ENCODE results near the gene SIGLEC15. TPM values are rescaled to one million over a fixed set of nuclear protein-coding genes. Genes with fewer than 3 reads are reported as not detected.

The SIGLEC15 gene
- total and polyA plus RNA-seq, 2 donors (not counting 1 experiment from before 2014, with no cell fraction given) = not detected

DNA sequence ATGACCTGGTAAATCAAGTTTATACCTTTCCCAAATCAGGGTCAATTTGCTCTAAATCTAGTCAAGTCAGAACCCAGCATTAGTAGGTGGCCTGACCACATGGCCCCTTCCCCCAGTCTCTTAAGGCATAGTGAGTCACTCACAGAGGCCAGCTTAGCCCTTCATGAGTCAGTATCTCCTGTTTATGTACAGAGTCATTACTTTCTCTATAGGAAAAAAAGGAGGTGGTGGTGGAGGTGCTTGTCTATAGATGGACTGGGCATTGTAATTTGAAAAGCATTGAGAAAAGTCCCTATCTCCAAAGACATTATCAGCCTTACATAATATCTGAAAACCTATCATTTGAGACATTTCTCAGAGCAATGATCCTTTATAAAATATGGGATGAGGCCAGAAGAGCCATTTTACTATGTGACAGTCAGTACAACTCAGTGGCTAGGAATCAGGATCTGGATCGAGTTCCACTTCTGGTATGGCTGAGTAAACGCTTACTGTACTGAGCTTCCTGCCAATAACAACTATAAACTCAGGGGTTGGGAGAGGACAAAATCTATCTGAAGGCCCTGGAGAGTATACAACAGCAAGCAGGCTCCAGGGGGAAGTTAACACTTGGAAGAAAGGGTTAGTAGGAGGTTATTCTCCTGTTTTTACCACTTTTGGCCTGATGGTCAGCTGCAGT, 22.5 kb upstream of the SIGLEC15 start:
- WGBS (ENCODE audit: insufficient coverage) = no CpG with 5 or more reads among the region's 2 CpGs
- Histone ChIP-seq H3K9me3 (ENCODE audit: control extremely low read depth in 1 of 3, control insufficient read depth in 2 of 3, insufficient read depth in 1 of 3, low read length in 2 of 3) (peaks cover 4 to 13% (median 8%) of the 10 kb centered on the region in 3 donors), H3K4me3 (ENCODE audit: control extremely low read depth in 1 of 5, extremely low read depth in 1 of 5, insufficient read depth in 1 of 5, low read depth in 2 of 5, low read length in 4 of 5) (no peak overlapping the region), H4K20me1 (ENCODE audit: control insufficient read depth, insufficient read depth, low read length, poor library complexity, severe bottlenecking) (no peaks in the 10 kb centered on the region), H3K9ac (ENCODE audit: low read length) (no peak overlapping the region), H3K79me2 (ENCODE audit: control insufficient read depth, insufficient read depth, low read length) (no peaks in the 10 kb centered on the region), H3K4me1 (ENCODE audit: control insufficient read depth in 2 of 2, insufficient read depth in 2 of 2, low read length in 2 of 2) (no peaks in the 10 kb centered on the region), H3K4me2 (replicated peaks; ENCODE audit: low read depth, low read length, poor library complexity, severe bottlenecking) (no peak overlapping the region), H3K36me3 (replicated peaks in 1 of 2; ENCODE audit: control extremely low read depth in 1 of 2, control insufficient read depth in 1 of 2, extremely low read depth in 1 of 2, insufficient read depth in 2 of 2, low read length in 1 of 2) (no peaks in the 10 kb centered on the region), H3K27ac (ENCODE audit: low read length in 2 of 2) (no peak overlapping the region), H2AFZ (ENCODE audit: insufficient read depth, low read depth, low read length, poor library complexity, severe bottlenecking) (no peak overlapping the region), H3K27me3 (replicated peaks in 1 of 4; ENCODE audit: control extremely low read depth in 1 of 4, control insufficient read depth in 3 of 4, insufficient read depth in 4 of 4, low read length in 3 of 4) (peaks cover 0 to 9% (median 3%) of the 10 kb centered on the region in 4 experiments)
- TF ChIP-seq EZH2 (IDR thresholded peaks at IDR 0.05; ENCODE audit: borderline replicate concordance, insufficient read depth, low read depth, low read length, poor library complexity, severe bottlenecking) (no peak), CTCF (IDR thresholded peaks at IDR 0.05) (no peak)
- Mint-ChIP-seq H3K4me1 (no peaks in the 10 kb centered on the region), H3K4me3 (no peak overlapping the region), H3K27me3 (peaks cover 33% of the 10 kb centered on the region), H3K9me3 (ENCODE audit: insufficient read depth) (peaks cover 7% of the 10 kb centered on the region), H3K27ac (no peak overlapping the region)
- no peak for ATAC-seq (ENCODE audit: low read depth)
- intact Hi-C loops (cut with micrococcal nuclease) = no loop called here
- no peak for DNase-seq
- ChIA-PET CTCF (no interaction called here), POLR2A (no interaction called here)

DNA sequence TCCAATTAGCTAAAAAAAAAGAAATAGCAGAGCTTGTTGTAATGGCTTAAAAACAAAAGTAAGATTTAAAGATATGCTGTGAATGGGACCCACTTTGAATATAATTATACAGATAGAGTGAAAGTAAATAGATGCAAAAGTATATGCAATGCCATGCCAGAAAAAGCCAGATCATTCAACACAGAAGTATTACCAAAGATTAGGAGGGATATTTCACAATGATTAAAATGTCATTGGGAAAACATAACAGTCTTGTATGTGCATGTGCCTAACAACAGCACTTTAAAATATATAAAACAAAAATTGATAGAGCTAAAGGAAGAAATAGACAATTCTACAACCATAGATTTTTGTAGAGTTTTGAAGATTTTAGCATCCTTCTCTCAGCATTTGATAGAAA, 19.9 kb upstream of the SIGLEC15 start:
- no peaks in the 10 kb centered on the region for H4K20me1 ChIP-seq (ENCODE audit: control insufficient read depth, insufficient read depth, low read length, poor library complexity, severe bottlenecking)
- H3K4me3 ChIP-seq (ENCODE audit: control extremely low read depth in 1 of 5, extremely low read depth in 1 of 5, insufficient read depth in 1 of 5, low read depth in 2 of 5, low read length in 4 of 5) = no peak overlapping the region
- CTCF ChIA-PET = interaction anchor here (0.8 to 2.4 kb wide), 2 partner anchors 140 to 141 kb away, joined by 3 to 11 read pairs; no protein-coding TSS in a partner anchor
- DNase-seq (no peak), ATAC-seq (ENCODE audit: low read depth) (no peak)
- H3K36me3 ChIP-seq (replicated peaks in 1 of 2; ENCODE audit: control extremely low read depth in 1 of 2, control insufficient read depth in 1 of 2, extremely low read depth in 1 of 2, insufficient read depth in 2 of 2, low read length in 1 of 2) = no peaks in the 10 kb centered on the region
- TF ChIP-seq EZH2 (IDR thresholded peaks at IDR 0.05; ENCODE audit: borderline replicate concordance, insufficient read depth, low read depth, low read length, poor library complexity, severe bottlenecking) = no peak
- TF ChIP-seq CTCF (IDR thresholded peaks at IDR 0.05) = no peak
- POLR2A ChIA-PET = no interaction called here
- no peak overlapping the region for H3K9ac ChIP-seq (ENCODE audit: low read length)
- Mint-ChIP-seq H3K9me3 (ENCODE audit: insufficient read depth) (peaks cover 7% of the 10 kb centered on the region), H3K4me3 (no peak overlapping the region), H3K27ac (no peak overlapping the region), H3K4me1 (no peaks in the 10 kb centered on the region), H3K27me3 (peaks cover 44% of the 10 kb centered on the region)
- no peak overlapping the region for H2AFZ ChIP-seq (ENCODE audit: insufficient read depth, low read depth, low read length, poor library complexity, severe bottlenecking)
- H3K9me3 ChIP-seq (ENCODE audit: control extremely low read depth in 1 of 3, control insufficient read depth in 2 of 3, insufficient read depth in 1 of 3, low read length in 2 of 3) = peaks cover 4 to 9% (median 8%) of the 10 kb centered on the region in 3 donors
- H3K27ac ChIP-seq (ENCODE audit: low read length in 2 of 2) = no peak overlapping the region
- H3K79me2 ChIP-seq (ENCODE audit: control insufficient read depth, insufficient read depth, low read length) = no peaks in the 10 kb centered on the region
- intact Hi-C loops (cut with micrococcal nuclease) = no loop called here
- peaks cover 0 to 9% (median 3%) of the 10 kb centered on the region in 4 experiments for H3K27me3 ChIP-seq (replicated peaks in 1 of 4; ENCODE audit: control extremely low read depth in 1 of 4, control insufficient read depth in 3 of 4, insufficient read depth in 4 of 4, low read length in 3 of 4)
- H3K4me1 ChIP-seq (ENCODE audit: control insufficient read depth in 2 of 2, insufficient read depth in 2 of 2, low read length in 2 of 2) = no peaks in the 10 kb centered on the region
- H3K4me2 ChIP-seq (replicated peaks; ENCODE audit: low read depth, low read length, poor library complexity, severe bottlenecking) = no peak overlapping the region
